ENCODE results near the gene ARMC2.
A peak's percentile ranks its signal among the peaks of the same experiment; 100 is the strongest.
"Not testable (repeated sequence)": the region's sequence is repeated elsewhere in the genome, so short reads cannot be mapped to it uniquely, and the experiment has no call there.

The ARMC2 gene

DNA sequence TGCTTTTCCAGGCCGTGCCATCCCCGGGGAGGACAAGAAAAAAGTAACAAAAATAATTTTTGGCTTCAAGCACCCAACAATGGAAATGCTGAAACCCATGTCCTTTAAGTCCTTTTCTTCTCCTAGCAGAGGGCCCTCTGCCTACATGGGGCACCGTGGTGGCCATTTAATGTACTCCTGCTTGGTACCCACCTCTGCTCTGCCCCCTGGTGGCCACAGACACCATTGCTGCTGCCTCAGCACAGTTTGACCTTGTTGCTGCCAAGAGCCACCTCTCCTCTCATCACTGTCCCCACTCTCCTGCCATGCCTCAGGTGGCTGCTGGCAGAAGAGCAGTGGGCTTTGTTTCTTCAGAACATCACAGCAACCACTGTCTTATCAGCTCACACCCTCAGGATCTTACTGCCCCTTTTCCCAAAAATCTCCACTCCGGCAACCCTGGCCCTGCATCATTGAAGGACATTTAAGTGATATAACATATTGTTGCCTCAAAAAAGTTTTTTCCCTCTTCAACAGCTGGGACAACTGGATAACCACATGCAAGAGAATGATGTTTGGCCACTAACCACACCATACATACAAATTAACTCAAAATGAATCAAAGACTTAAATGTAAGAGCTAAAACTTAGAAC lies 12.9 kb upstream of the ARMC2 start:
- peak; percentile 79 for DNase-seq

DNA sequence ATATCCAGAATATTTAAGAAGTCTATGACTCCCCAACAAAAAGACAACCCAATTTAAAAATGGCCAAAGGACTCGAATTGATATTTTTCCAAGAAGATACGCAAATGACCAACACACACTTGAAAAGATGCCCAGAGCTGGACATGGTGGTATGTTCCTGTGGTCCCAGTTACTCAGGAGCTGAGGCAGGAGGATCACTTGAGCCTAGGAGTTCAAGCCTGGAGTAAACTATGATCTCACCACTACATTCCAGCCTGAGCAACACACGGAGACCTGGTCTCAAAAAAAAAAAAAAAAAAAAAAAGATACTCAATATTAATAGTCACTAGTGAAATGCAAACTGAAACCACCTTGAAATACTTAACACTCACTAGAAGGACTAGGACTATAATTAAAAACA lies 12.2 kb upstream of the ARMC2 start:
- no peak for DNase-seq

DNA sequence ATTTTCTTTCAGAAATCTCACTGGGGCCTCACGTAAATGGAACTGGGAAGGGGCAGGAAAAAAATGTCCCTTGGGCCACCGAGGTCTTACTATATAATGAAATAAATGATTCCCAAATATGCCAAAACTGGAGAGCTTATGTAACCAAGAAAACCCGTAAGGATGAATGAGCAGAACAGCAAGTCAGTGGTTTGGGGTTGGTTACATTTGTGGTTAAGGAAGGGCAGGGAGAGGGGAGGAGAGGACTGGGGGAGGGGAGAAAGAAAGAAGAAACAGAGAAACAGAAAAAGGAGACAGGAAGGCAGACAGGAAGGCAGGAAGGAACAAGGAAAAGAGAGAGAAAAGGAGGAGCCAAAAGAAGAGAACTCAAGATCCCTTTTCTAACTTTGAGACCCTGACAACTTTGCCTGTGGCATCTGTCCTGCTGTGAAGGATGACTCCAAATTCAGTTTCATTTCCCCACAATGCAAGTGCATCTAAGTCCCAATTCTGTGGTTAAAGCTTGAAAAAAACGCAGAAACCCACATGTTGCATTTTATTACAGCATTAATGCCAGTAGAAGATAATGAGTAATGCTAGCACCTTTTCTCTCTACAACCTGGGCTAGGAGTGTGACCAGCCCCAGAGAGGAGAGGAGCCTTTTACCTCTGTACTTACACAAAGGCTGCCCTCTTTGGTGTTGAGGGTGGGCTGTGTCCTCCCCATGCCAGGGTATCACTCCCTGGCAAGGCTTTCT lies 10.8 kb upstream of the ARMC2 start:
- no peak for DNase-seq

DNA sequence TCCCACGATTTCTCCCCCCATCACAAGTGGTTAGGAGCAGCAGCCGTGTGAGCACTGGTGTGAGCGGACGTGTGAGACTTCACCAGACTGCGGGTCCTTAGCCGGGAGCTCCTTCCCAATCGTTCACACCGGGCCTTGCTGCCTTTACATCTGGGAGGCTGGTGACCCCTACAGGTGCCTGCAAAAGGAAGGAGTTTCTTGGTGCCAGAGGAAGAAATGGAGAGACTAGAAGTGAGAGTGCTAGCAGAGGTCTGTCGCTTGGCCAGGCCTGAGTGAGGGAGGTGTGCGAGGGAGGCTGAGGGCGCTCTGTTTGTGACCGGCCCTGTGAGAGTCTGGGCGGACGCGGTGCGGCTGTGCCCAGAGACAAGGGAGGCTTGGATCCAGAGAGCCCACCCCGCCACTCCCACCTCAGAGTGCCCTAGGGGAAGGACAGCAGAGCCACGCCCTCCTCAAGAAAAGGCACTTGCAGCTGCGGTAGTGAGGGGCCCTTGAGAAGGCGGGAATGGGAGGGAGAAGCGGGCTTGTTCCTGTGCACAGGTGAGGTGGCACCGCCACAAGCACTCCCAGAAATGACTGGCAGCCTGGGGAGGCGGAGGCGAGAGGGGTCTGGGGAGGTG lies 10.0 kb upstream of the ARMC2 start:
- no peak for DNase-seq

DNA sequence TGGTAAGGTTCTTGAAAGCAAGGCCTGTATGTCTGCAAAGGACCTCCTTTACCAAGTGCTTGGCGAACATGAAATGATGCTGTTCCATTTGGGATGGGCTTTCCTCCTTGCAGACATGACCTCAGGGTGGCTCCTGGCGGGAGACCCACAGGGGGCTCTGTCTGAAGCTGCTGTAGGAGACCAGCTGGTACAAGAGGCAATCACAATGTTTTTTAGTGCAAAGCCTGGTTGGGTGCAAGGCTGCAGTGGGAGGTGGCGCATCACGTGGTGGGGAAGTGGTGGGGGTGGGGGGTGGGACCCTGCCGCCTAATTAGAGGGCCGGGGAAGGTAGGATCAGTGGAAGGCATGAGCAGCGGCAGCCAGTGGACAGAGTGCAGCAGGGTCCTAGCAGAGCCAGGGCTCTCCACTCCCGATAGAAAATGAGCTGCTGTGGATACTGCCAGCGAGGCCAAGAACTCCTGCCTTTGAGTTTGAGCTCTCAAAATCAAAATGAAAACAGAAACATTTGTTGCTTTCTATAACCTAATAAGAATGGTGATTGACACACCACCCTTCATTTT lies 9.1 kb upstream of the ARMC2 start:
- no peak for DNase-seq

DNA sequence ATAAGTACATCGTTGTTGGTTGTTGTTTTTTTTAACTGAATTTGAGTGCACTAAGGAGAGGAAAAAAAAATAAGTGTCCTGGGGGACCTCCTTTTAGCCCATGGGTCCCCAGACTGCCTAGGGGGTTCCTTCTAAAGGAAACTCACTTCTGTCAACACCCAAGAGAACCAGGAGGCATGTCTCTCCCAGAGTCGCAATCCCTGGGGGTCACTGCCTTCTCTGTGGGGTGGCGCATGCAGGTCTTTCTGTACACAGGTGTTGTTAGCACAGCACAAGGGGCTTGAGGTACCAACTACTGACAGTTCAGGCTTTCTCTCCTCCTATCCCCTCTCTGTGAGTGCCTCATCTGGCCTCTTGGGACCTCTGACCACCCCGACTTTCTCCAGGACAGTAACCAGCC lies 7.3 kb upstream of the ARMC2 start:
- no peak for DNase-seq

DNA sequence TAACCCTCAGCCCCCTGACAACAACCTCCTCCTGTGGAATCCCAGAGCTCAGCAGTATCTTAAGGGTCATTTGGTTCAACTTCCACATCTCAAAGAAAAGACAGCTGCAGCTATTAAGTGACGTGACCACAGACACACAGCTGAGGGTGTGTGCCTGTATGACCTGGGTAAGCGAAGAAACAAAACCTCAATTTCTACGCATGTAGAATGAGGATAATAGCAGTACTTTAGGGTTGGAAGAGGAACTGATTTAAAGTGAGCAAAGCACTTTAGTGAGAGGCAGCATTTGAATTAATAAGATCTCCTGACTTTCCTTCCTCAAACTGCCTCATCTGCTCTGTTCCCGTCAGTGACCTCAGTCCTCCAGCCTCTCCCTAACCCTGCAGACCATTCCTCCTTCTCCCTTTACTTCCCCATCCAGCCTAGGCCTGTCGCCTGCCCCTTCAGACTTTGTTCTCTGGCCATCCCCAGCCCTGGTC lies 6.8 kb upstream of the ARMC2 start:
- no peak for DNase-seq

DNA sequence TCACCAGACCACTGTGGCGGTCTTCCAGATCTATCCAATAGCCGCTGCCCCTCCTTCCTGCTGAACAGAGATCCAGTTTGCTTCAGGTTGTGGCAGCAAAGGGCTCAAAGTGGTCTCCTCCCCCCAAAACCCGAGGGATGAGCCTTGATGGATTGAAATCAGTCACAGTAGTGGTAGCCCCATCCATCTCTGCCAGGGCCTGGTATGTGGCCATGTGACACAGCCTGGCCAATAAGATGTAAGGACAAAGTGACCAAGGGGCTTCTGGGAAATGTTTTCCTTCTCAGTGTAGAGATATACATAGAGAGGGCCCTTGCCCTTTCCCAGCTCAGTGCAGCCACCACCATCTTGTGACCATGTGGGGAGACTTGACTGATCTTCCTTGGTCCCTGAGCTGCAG lies 4.1 kb upstream of the ARMC2 start:
- DNase-seq, result no peak

DNA sequence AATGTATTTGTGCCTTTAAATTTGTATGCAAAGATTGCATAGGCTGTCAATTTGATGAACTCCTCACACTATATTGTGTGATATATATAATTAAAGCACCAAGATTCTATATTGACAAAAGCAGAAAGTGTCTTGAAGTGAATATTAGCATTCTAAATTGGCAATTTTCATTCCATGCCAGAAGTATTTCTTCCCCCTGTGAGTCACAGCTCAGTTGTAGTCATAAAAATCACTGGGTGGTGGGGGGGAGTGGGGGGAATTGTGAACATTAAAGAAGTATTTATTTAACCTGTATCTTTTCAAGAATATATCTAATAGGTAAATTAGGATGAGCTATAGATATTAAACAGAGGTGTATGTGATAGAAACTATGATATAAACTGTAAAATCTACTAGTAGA lies 3.1 kb upstream of the ARMC2 start:
- DNase-seq, result no peak

DNA sequence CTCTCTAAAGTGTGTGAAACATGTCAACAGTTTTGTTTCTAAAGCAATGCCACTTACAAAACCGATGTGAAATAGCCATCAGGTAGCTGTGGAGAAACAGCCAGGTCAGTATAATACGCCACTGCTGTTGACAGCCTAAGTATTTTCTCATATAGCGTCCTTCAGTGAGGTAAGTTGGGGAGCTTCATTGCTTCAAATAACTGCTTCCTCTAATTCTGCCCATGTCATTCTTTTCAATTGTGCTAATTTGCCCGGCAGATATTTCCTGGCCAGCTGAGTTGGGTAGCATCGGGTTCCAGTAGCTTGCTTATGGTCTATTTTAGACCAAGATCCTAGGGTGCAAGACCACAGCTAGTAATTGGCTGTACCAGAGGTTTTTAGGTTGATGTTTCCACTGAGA lies 2.1 kb upstream of the ARMC2 start:
- no peak for DNase-seq

DNA sequence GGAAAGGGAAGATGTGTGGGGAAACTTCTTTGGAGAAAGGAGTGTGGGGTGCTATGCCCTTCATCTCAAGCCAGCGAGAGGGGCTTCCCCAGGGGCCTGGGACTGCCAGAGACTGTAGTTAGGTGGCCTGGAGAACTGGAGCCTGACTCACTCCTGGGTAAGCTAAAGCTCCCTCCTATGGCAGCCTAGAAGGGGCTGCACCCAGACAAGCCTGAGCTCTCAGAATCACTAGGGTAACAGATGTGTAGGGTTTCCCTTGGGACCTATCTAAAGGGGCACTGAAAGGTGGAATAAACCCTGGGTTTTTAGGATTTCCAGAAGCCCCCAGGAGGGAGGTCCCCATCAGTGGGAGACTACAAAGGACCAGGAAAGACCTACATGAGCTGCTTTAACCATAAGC lies 1.6 kb upstream of the ARMC2 start:
- DNase-seq, result no peak

DNA sequence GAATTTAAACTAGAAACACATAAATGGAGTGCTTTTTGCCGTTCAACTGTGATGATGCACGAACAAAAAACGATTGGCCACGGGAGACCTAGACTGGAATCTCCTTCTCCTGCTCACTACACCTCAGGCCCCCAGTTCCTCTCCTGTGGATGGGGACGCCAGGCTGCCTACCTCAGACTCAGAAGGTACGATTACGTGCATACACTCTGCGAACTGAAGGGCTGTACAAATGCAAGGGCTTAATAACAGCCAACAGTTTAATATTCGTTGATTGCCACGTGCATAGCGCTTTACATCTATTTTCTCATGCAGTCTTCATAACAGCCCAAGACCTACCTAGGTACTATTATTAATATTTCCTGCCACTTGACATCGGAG lies 495 bp upstream of the ARMC2 start:
- no peak for DNase-seq

DNA sequence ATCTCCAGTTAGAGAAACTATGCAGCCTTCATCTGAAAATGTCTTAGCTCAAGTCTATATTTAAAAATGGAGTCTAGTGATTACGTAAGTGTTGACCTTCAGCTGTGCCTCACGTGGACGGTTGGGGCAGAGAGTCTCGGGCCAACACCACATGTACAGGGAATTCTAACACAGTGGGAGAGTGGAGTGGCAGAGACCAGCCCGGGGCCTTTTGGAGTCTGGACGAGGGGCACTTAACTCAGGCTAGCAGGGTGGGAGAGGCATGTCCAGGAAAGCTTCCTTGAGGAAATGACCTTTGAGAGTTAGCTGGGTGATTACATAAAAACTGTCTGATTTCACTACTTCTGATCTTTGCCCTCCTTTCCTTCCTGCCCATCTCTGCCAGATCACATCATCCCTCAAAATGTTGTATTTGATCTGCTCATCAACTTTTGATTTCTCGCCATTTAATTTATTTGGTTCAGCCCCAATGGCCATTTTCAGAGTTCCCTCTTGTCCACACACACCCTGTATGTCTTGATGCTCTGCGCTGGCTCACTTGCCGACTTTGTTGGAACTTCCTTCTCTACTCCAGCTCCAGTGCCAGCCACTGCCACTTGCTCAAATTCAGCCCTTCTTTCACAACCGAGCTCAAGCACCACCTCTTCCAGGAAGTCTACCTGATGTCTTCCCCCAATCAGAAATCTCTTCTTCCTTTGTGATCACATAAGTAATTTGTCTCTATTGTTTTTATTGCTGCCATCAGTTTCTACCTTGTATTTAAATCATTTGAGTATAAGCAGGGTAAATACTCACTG lies 2.6 kb downstream of the ARMC2 start:
- no peak for DNase-seq

DNA sequence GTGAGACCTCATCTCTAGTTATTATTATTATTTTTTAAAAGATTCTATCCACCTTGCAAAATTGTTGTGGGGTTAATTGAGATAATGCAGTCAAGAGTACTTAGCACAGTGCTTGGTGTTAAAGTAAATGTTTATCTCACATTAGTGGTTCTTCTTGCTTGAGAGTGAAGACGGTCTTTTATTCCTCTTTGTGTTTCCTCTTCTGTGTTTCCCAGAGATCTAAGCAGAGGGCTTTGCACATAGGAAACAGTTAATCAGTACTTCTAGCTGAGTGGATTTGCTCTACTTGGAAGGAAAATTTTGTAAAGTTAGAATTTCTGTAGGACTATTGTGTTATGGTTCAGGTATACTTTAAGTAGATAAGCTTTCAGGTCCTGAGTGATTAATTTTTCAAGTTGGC lies 3.5 kb downstream of the ARMC2 start:
- DNase-seq, result no peak

DNA sequence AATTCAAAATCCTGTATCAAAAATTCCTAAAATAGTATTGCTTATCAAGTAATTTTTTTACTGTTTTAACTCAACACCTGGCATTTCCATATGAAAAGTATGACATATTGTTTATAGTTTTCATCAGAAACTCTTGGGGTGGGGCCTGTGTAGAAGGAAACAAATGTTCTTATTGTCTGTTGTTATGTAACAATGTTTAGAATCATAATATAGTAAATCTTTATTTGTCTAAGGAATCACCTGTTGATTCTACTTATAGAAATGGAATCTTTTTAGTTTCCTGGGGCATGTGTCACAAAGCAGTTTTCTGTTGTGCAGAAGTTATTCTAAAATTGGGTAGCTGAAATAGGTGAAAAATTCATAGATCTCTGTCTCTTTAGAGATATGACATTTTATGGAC lies 4.9 kb downstream of the ARMC2 start:
- no peak for DNase-seq

DNA sequence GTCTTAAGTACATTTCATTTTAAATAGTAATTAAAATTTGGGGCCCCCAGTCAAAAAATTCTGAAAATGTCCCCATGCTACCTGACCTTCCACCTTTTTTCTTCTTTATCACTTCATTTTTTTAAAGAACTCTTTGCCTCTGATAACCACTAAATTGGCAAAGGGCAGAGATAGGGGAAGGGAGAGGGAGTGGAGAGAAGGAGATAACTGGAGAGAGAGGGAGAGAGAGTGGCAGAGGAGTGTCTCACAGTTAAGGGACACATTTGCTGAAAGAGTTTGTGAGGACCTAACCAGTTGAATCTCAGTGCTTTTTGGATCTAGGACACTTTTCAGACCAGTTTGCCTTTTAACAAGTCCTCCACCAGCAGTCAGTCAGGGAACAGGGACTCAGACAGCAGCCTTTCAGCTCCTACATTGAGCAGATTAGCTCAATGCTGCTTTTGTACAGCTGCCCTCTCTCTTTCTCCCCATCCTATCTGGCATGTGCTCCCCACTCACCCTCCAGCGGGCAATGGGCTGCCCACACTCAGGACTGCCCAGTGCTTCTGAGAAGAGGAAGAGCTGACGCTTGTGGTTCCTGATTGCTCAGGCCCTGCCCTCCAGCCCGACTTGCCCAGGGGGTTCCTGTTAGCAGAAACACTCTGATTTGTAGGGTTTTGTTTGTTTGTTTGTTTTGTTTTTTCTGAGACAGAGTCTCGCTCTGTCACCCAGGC lies 14.4 kb downstream of the ARMC2 start:
- no peak for DNase-seq

DNA sequence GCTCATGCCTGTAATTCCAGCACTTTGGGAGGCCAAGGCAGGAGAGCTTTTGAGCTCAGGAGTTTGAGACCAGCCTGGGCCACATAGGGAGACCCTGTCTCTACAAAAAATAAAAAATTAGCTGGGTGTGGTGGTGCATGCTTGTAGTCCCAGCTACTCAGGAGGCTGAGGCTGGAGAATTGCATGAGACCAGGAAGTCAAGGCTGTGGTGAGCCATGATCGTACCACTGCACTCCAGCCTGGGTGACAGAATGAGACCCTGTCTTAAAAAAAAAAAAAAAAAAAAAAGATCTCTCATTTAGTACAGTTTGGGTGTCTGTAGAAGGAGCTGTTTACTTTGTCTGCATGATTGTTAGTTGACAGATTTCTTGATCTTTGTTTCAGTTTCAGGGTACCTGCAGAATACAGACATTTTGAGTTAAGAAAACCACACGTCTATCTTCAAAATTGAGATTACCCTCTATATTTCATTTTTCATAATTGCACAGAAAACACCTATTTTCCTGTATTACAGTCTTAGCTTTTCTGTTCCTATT lies 17.6 kb downstream of the ARMC2 start:
- not testable (repeated sequence) for DNase-seq

DNA sequence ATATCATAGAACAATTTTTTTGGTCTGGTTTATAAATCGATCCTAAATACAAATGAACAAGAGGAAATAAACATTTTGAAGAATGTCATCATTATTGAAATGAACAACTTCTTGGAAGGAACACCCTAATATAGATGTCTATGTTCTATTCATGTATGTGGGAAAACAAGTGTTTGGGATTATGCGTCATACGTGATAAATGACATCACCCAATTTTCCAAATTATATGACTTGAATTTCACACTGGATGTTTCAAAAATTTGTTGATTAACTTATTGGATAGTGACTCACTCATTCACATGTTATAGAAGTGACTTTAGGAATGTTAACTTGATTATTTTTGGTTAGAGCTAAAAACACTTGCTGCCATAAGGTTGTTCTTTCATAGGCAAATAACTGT lies 18.6 kb downstream of the ARMC2 start:
- no peak for DNase-seq

DNA sequence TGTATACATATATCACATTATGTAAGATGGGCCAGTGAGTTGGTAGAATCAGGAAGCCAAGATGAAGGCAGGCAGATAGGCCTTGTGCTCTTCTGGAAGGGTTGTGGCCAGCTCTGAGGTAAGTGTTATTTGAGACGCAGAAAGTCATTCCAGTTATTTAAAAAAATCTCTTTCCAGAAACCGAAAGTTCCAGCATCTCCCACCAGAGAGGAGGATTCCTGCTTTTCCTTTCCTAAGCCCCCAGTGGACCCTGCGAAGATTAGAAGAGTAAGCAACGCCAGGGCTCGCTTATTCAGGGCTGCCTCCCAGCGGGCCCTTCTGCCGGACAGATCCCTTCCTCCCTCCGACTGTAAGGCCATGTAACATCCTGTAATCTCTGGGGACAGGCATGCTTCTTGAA lies 20.4 kb downstream of the ARMC2 start:
- DNase-seq, result no peak

DNA sequence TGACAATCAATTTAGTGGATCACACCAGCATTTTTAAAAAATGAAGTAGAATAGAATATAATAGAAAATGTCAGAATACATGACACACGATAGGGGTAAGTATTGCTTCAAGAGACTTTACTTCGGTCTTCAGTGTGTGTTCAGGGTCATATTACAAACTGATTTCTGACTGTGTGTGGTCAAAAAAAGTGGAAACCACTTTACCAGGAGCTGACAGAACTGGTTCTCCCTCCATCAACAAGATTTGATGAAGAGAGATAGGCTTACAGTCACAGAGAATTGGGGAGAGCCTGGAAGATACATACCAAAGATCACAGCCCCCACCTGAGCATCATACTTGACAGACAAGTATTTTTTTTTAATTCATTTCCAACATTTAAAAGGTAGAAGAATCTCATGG lies 21.7 kb downstream of the ARMC2 start:
- no peak for DNase-seq

DNA sequence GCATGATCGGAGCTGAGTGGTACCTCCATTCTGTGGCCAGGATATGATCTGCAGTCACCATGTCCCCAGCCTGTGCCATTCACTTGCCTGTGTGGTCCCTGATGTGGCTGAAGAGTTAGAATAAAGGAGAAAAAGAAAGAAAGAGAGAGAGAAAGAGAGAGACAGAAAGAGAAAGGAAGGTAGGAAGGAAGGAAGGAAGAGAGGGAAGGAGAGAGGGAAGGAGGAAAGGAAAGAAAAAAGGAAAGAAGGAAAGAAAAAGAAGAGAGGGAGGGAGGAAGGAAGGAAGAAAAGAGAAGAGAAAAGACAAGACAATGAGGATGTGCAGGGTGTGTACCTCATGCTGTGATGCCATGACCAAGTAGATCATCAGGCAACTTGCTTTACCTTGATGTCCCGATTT lies 22.1 kb downstream of the ARMC2 start:
- DNase-seq, result no peak

DNA sequence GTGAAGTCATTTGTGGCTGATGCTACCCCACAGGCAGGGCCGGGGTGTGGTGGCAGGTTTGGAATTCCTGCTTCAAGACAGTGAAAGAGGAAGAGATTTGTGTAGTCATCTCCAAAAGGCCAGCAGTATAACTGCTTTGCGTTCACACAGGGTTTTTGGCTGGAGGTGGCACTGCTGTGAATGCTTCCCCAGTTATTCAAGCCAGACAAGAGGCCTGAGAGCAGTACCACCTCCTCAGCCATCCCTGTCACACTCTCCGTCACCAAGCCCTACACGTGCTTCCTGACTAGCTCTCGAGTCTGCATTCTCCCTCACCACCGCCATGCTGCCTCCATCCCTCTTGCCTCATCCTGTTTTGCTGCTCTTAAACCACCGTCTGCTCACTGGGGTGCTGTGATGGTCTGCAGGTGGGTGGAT lies 23.9 kb downstream of the ARMC2 start:
- no peak for DNase-seq

Measured in NCI-H1436 (cell line).